Nephron (organoid): ENCODE data around the gene ZCWPW1.

Experiments
- H3K27ac Mint-ChIP-seq, 3 experiments: 2 replicates each; pipeline ENCODE4 v1.8.0; 2020; ENCODE audit warnings: mixed read lengths in 3 of 3, mild to moderate bottlenecking in 2 of 3, moderate library complexity in 1 of 3
- H3K27me3 Mint-ChIP-seq: 2 replicates; pipeline ENCODE4 v1.8.0; 2021; ENCODE audit warnings: low read depth, mild to moderate bottlenecking, moderate library complexity, mixed read lengths
- H3K36me3 Mint-ChIP-seq: 2 replicates; pipeline ENCODE4 v1.8.0; 2020; ENCODE audit warnings: low read depth, mixed read lengths
- H3K4me1 Mint-ChIP-seq: 2 replicates; pipeline ENCODE4 v1.8.0; 2020; ENCODE audit warnings: mixed read lengths
- H3K4me3 Mint-ChIP-seq, 3 experiments: 2 replicates each; pipeline ENCODE4 v1.8.0; 2020; ENCODE audit warnings: mild to moderate bottlenecking in 3 of 3, mixed read lengths in 3 of 3, moderate library complexity in 2 of 3
- H3K9me3 Mint-ChIP-seq: 2 replicates; pipeline ENCODE4 v1.8.0; 2020; ENCODE audit warnings: mixed read lengths
- TF ChIP-seq, protein P1 (sequence below), 3 experiments: fragments of 200-600 bp; sonication (generic); IDR thresholded peaks; one replicate each; pipeline ENCODE4 v1.5.0; 2021; ENCODE audit warnings: antibody characterized with exemption in 3 of 3; ENCODE audit not compliant: unreplicated experiment in 3 of 3

Gene ZCWPW1, protein sequence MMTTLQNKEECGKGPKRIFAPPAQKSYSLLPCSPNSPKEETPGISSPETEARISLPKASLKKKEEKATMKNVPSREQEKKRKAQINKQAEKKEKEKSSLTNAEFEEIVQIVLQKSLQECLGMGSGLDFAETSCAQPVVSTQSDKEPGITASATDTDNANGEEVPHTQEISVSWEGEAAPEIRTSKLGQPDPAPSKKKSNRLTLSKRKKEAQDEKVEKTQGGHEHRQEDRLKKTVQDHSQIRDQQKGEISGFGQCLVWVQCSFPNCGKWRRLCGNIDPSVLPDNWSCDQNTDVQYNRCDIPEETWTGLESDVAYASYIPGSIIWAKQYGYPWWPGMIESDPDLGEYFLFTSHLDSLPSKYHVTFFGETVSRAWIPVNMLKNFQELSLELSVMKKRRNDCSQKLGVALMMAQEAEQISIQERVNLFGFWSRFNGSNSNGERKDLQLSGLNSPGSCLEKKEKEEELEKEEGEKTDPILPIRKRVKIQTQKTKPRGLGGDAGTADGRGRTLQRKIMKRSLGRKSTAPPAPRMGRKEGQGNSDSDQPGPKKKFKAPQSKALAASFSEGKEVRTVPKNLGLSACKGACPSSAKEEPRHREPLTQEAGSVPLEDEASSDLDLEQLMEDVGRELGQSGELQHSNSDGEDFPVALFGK

DNA sequence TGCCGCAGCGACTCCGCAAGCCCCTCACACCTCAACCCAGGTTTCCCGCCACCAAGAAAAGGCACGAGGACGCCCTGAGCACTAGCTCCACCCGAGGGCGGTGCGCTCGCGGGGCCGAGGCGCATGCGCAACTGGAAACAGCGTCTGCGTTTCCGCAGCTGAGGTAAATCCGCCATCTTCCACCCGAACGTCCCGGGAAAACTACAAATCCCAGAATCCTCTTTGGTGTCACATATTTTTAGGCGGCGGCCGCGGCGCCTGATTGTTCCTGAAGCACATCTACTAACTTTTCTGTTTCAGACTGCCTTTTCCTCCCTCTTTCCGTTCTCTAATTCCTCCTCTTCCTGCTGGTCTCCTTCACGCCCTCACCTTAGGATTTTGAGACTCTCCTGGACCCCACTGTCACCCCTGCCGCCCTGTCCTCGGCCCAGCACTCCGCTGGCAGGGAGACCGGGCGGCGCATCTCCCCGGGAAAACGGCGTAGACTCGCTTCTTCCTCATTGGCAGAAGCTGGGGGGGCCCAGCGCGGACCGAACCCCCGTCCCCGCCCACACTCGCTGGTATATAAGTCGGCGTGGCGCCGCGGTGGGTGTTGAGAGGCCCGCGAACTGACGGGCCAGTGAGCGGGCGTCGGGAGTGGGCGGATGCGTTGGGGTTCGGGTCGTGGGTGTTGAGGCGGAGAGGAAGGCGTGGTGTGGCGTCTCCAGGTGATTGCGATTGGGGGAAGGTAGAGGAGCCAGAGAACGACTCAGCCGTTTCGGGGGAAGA lies at the start of gene ZCWPW1:
TSS of gene ZCWPW1 (minus strand) at position 505 of the 768 bp plus-strand sequence. CDS start 8,054 bp downstream, outside the sequence.
- H3K27ac Mint-ChIP-seq: peak within 1 kb of the TSS; percentile 98 to 100 (median 99)
- no peaks in the 10 kb centered on the region for H3K27me3 Mint-ChIP-seq
- peaks cover 24% of the 10 kb centered on the region for H3K4me1 Mint-ChIP-seq
- peak within 1 kb of the TSS; percentile 91 to 95 (median 94) for H3K4me3 Mint-ChIP-seq
- H3K36me3 Mint-ChIP-seq: peaks cover 23% of the 10 kb centered on the region
- TF ChIP-seq, protein P1, sequence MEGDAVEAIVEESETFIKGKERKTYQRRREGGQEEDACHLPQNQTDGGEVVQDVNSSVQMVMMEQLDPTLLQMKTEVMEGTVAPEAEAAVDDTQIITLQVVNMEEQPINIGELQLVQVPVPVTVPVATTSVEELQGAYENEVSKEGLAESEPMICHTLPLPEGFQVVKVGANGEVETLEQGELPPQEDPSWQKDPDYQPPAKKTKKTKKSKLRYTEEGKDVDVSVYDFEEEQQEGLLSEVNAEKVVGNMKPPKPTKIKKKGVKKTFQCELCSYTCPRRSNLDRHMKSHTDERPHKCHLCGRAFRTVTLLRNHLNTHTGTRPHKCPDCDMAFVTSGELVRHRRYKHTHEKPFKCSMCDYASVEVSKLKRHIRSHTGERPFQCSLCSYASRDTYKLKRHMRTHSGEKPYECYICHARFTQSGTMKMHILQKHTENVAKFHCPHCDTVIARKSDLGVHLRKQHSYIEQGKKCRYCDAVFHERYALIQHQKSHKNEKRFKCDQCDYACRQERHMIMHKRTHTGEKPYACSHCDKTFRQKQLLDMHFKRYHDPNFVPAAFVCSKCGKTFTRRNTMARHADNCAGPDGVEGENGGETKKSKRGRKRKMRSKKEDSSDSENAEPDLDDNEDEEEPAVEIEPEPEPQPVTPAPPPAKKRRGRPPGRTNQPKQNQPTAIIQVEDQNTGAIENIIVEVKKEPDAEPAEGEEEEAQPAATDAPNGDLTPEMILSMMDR (IDR thresholded peaks at IDR 0.05; ENCODE audit: unreplicated experiment in 3 of 3): no peak
- no peaks in the 10 kb centered on the region for H3K9me3 Mint-ChIP-seq

DNA sequence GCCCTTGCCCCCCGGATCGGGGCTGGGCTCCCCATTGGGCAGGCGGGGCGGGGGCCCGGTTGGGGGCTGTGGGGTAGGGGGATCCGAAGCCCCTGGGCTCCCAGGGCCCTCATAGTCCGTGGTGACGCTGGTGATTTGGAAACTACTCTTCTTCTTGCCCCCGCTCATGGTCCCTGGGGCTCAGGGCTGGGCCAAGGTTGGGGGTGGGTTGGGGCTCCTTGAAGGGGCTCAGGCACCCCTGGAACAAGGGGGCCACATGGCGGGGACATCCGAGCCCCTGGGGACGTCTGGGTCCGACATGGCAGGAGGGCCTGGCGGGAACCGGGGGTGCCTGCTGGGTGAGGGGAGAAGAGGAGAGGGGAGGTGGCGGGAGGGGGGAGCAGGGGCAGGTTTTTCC lies 49.4 kb upstream of the ZCWPW1 start:
- Mint-ChIP-seq H3K4me1 (peaks cover 44% of the 10 kb centered on the region), H3K27ac (peak overlapping the region; percentile 79 to 98 (median 95)), H3K9me3 (no peaks in the 10 kb centered on the region), H3K27me3 (peaks cover 3% of the 10 kb centered on the region), H3K36me3 (peaks cover 10% of the 10 kb centered on the region), H3K4me3 (peak overlapping the region; percentile 100)
- TF ChIP-seq, protein P1 (IDR thresholded peaks at IDR 0.05; ENCODE audit: unreplicated experiment in 3 of 3): no peak

DNA sequence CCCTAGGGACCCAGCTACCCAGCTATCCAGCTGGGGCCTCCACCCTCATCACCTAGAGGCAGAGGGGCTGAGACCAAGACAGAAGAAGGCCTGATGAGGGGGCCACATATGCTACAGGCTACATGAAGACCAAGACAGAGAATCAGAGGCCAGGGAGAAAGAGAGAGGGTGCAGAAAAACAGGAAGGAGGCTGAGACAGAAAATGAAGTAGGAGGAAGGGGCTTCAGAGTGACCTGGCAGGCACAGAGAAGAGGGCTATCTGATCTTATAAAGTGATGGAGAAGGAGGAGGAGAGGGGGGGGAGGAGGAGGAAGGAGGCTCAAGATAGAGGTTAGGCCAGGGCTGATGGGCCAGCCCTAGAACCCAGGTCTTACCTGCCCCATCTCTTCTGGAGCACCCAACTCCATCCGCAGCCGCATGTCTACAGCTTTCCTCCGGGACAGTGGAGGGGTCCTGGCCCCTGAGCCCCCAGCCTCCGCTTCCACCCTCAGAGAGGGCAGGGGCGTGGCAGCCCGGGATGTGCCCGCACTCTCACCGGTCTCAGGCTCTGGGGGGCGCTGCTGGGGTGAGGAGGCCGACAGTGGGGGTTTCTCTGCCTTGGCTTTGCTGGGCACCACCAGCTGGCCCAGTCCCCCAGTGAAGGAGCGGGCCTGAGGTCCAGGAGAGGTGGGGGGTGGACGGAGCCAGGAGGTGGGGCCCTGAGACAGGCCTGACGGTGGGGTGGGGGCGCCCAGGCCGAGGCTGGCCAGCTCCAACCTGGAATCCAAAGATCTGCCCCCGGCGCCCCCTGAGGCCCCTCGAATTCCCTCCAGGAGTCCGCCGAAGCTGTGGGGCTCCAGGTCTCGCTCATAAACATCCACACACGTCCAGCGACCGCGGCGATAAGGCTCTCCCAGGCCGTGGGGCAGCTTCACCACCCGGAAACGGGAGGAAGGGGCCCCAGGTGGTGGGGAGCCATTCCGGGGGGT lies 48.7 kb upstream of the ZCWPW1 start:
- TF ChIP-seq, protein P1 (IDR thresholded peaks at IDR 0.05; ENCODE audit: unreplicated experiment in 3 of 3): no peak
- Mint-ChIP-seq H3K36me3 (peaks cover 10% of the 10 kb centered on the region), H3K27ac (peak overlapping the region; percentile 66 to 88 (median 86)), H3K27me3 (peaks cover 3% of the 10 kb centered on the region), H3K4me3 (peak overlapping the region; percentile 88 to 100 (median 91)), H3K9me3 (no peaks in the 10 kb centered on the region), H3K4me1 (peaks cover 40% of the 10 kb centered on the region)

DNA sequence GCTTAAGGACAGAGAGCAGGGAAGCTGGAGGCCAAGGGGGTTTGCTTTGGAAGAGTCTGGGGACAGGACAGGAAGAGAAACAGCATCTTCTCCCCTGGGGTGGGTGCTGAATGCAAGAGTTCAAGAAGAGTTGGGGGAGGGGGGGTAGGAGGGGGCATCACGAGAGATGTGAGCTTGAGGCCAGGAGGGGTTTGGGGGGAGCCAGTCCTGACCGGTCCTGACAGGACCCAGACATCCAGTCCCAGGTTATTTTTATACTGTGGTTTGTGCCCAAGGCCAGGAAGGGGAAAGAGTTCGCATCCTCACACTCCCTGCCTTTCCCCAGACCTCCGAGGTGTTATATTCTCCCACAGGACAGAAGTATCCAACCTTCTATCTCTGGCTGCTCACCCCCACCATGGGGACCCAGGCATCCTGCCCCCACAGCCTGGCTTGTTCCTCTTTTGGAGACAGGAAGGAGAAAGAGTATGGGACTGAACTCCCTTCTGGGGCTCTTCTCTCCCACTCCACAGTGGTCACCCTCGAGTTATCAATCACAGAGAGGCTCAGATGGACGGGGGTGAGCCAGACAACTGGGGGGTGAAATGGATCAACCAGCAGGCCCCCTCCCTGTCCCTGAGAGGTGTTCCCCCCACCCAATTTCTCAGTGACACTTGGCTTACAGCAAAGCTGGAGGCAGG lies 47.7 kb upstream of the ZCWPW1 start:
- TF ChIP-seq, protein P1 (IDR thresholded peaks at IDR 0.05; ENCODE audit: unreplicated experiment in 3 of 3): no peak
- H3K27ac Mint-ChIP-seq: peak overlapping the region; percentile 16 to 86 (median 80)
- H3K4me1 Mint-ChIP-seq: peaks cover 35% of the 10 kb centered on the region
- peak overlapping the region; percentile 88 to 100 (median 91) for H3K4me3 Mint-ChIP-seq
- H3K27me3 Mint-ChIP-seq: no peaks in the 10 kb centered on the region
- H3K36me3 Mint-ChIP-seq: peaks cover 14% of the 10 kb centered on the region
- no peaks in the 10 kb centered on the region for H3K9me3 Mint-ChIP-seq
